T-cell (primary cell): ENCODE data around the gene LRRC42. TPM values are rescaled to one million over a fixed set of nuclear protein-coding genes. Genes with fewer than 3 reads are reported as not detected.

Experiments
- ATAC-seq, 4 experiments: fragments of 200-7000 bp in 3 of 4; fragments of 150-1000 bp in 1 of 4; cut with Tn5 transposase; replicated peaks in 1 of 4; 1 replicate in 3 of 4; 2 replicates in 1 of 4; pipeline ENCODE4 v1.10.0; 2021; ENCODE audit warnings: moderate library complexity in 3 of 4, mild to moderate bottlenecking in 2 of 4, moderate number of reproducible peaks in 1 of 4
- CTCF ChIA-PET, 2 donors: fragments of 300-600 bp; sonication (Branson Sonifier 250); formaldehyde crosslinking; loops; one replicate each; lab custom pipeline; 2022; ENCODE audit warnings: antibody characterized with exemption in 2 of 2; lab: Charles Lee
- POLR2A ChIA-PET, 2 donors: fragments of 300-600 bp; sonication (Branson Sonifier 250); formaldehyde crosslinking; loops; one replicate each; lab custom pipeline; 2022; ENCODE audit warnings: antibody characterized with exemption in 2 of 2; lab: Charles Lee
- DNase-seq, 35 experiments: peaks; one replicate each; pipeline versions ENCODE4 v3.0.0 to v3.0.0-alpha.2; 2013 to 2023
- H3K27ac ChIP-seq: one replicate; pipeline ENCODE4 v1.5.1; 2013; ENCODE audit warnings: low read length
- H3K27me3 ChIP-seq, 2 experiments: replicated peaks in 1 of 2; 1 replicate in 1 of 2; 2 replicates in 1 of 2; pipeline versions ENCODE4 v1.6.1 to v1.7.0; 2013; ENCODE audit warnings: low read length in 1 of 2, mixed read lengths in 1 of 2; ENCODE audit not compliant: control insufficient read depth in 2 of 2, insufficient read depth in 2 of 2; ENCODE audit errors: extremely low read depth in 1 of 2
- H3K36me3 ChIP-seq, 2 donors: 1 replicate in 1 of 2; 2 replicates in 1 of 2; pipeline versions ENCODE4 v1.6.1 to v1.7.0; 2013; ENCODE audit warnings: low read length in 1 of 2; ENCODE audit not compliant: control insufficient read depth in 2 of 2, insufficient read depth in 1 of 2; ENCODE audit errors: extremely low read depth in 1 of 2
- H3K4me1 ChIP-seq, 2 experiments: 1 replicate in 1 of 2; 2 replicates in 1 of 2; pipeline versions ENCODE4 v1.6.1 to v1.7.0; 2013; ENCODE audit warnings: low read length in 2 of 2, mixed read lengths in 1 of 2; ENCODE audit not compliant: insufficient read depth in 2 of 2, control insufficient read depth in 1 of 2; ENCODE audit errors: extremely low read depth in 1 of 2
- H3K4me3 ChIP-seq, 2 donors: 1 replicate in 1 of 2; 2 replicates in 1 of 2; pipeline versions ENCODE4 v1.5.1 to v1.7.0; 2013; ENCODE audit warnings: mild to moderate bottlenecking in 2 of 2, low read length in 1 of 2, moderate library complexity in 1 of 2; ENCODE audit not compliant: control insufficient read depth in 1 of 2; ENCODE audit errors: extremely low read depth in 1 of 2
- H3K9me3 ChIP-seq: 2 replicates; pipeline ENCODE4 v1.7.0; 2013
- H3K27ac Mint-ChIP-seq, 2 donors: one replicate each; pipeline ENCODE4 v1.8.0; 2020 to 2021; ENCODE audit warnings: mild to moderate bottlenecking in 2 of 2, mixed read lengths in 2 of 2
- H3K27me3 Mint-ChIP-seq, 2 donors: one replicate each; pipeline ENCODE4 v1.8.0; 2021 to 2022; ENCODE audit warnings: mixed read lengths in 2 of 2
- H3K36me3 Mint-ChIP-seq: one replicate; pipeline ENCODE4 v1.8.0; 2021; ENCODE audit warnings: mixed read lengths
- H3K4me1 Mint-ChIP-seq, 3 donors: one replicate each; pipeline ENCODE4 v1.8.0; 2020 to 2022; ENCODE audit warnings: mixed read lengths in 3 of 3, mild to moderate bottlenecking in 1 of 3
- H3K4me3 Mint-ChIP-seq, 3 donors: one replicate each; pipeline ENCODE4 v1.8.0; 2020 to 2022; ENCODE audit warnings: mild to moderate bottlenecking in 3 of 3, mixed read lengths in 3 of 3, moderate library complexity in 3 of 3
- H3K9me3 Mint-ChIP-seq, 3 donors: one replicate each; pipeline ENCODE4 v1.8.0; 2020 to 2022; ENCODE audit warnings: mixed read lengths in 3 of 3
- WGBS: methylation state at CpG from one replicate; pipeline ENCODE4 v1.1.5; 2013; ENCODE audit warnings: missing lambda C conversion rate; ENCODE audit not compliant: insufficient coverage; 5-methylcytosine and 5-hydroxymethylcytosine counted together
- total RNA-seq, 35 experiments: library from RNA in 6 of 35; stranded (reverse) in 6 of 35; fragments of 120-200 nt in 1 of 35; gene quantifications; one replicate each; pipeline versions ENCODE4 v1.2.1 to v1.2.4 and lab custom pipeline; 2013 to 2026

The LRRC42 gene
- total RNA-seq, 5 donors from 2014 or later (not counting 1 experiment from before 2014, with no cell fraction given), result 6.3 to 8.8 (median 7.9) TPM

DNA sequence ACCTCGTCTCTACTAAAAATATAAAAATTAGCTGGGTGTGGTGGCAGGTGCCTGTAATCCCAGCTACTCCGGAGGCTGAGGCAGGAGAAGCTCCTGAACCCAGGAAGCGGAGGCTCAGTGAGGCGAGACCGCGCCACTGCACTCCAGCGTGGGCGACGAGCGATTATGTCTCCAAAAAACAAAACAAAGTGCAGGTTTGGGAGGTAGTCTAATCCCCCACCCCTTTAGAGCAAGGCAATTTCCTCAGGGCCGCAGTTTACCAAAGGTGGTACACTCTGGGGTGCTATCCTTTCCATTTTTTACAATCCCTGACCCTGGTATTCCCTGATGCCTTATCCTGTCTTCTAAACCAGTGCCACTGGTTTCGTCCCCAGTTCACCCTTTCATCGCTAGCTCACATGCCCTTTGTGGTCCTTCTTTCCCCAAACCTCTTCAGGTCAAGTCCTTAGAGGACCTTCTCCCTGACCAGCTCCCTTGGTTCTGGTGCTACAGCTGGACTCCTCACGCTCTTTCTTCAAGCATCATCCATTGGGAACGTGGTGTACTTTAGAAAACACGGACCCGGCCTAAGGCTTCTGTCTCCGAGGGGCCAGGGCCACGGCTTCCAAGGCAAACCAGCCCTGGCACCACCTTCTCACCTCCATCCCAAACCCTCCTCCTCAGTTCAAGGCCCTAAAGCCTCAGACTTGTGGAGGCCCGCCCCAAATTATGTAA, 1.5 kb upstream of the LRRC42 start:
- peak overlapping the region; percentile 75 for H3K27ac ChIP-seq
- WGBS, result 23% methylated on average over 9 of the region's 20 CpGs

DNA sequence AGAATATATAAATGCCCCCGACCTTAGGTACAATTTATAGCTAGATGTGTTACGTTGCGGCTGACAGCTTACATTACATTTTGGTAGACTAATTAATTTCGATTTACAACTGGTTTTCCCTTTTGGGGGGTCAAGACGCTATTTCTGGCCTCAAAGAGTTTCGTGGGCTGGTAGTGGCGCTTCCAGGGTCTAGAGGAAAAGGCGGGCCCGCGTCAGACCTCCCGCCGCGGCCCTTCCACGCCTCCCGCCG, 1.0 kb upstream of the LRRC42 start:
- peak overlapping the region; percentile 93 to 96 (median 96) for H3K4me3 Mint-ChIP-seq
- no peak for ATAC-seq
- H3K36me3 Mint-ChIP-seq, result peaks cover 2% of the 10 kb centered on the region
- Histone ChIP-seq H3K27ac (peak overlapping the region; percentile 75), H3K27me3 (no peaks in the 10 kb centered on the region), H3K4me3 (peak overlapping the region; percentile 76 to 84), H3K9me3 (no peaks in the 10 kb centered on the region), H3K4me1 (peaks cover 7 to 29% of the 10 kb centered on the region in 2 experiments), H3K36me3 (no peaks in the 10 kb centered on the region)
- ChIA-PET CTCF (interaction anchor here (0.6 to 1.9 kb wide), 13 partner anchors 11 to 1541 kb away, joined by 3 to 47 read pairs (median 3); partner anchors contain the start of genes NDC1 (in 1 of the 2), ORC1 (in 1 of the 2), PRPF38A (in 1 of the 2) and TCEANC2 (in 1 of the 2)), POLR2A (interaction anchor here (0.6 to 1.3 kb wide), 7 partner anchors 45 to 108 kb away, joined by 3 to 9 read pairs (median 4); partner anchors contain the start of genes TCEANC2 (in 1 of the 2) and TMEM59 (in 1 of the 2))
- no peak for DNase-seq
- H3K27me3 Mint-ChIP-seq, result no peaks in the 10 kb centered on the region
- H3K9me3 Mint-ChIP-seq, result no peaks in the 10 kb centered on the region
- peaks cover 48 to 60% (median 54%) of the 10 kb centered on the region in 3 donors for H3K4me1 Mint-ChIP-seq
- under 1% methylated on average over 12 of the region's 16 CpGs for WGBS
- peak overlapping the region; percentile 91 to 94 for H3K27ac Mint-ChIP-seq

More for the DNA sequence above, 1.5 kb upstream of the LRRC42 start:
- peaks cover 3% of the 10 kb centered on the region for H3K36me3 Mint-ChIP-seq
- ChIA-PET CTCF (interaction anchor here (0.6 to 1.9 kb wide), 8 partner anchors 12 to 108 kb away, joined by 3 to 47 read pairs (median 4); partner anchors contain the start of genes TCEANC2 (in 1 of the 2) and TMEM59 (in 1 of the 2)), POLR2A (interaction anchor here (0.6 to 1.0 kb wide), 2 partner anchors 44 to 54 kb away, joined by 4 to 5 read pairs; no protein-coding TSS in a partner anchor)
- no peaks in the 10 kb centered on the region for H3K27me3 Mint-ChIP-seq
- no peaks in the 10 kb centered on the region for H3K9me3 Mint-ChIP-seq
- H3K27me3 ChIP-seq, result no peaks in the 10 kb centered on the region
- DNase-seq, result peak in 1 of 35 experiments; percentile 11
- H3K27ac Mint-ChIP-seq, result peak overlapping the region; percentile 91 to 94
- peaks cover 7 to 29% of the 10 kb centered on the region in 2 experiments for H3K4me1 ChIP-seq
- no peaks in the 10 kb centered on the region for H3K36me3 ChIP-seq
- no peaks in the 10 kb centered on the region for H3K9me3 ChIP-seq
- peaks cover 51 to 64% (median 56%) of the 10 kb centered on the region in 3 donors for H3K4me1 Mint-ChIP-seq
- H3K4me3 ChIP-seq, result peak overlapping the region; percentile 76 to 84
- H3K4me3 Mint-ChIP-seq, result peak overlapping the region; percentile 93 to 96 (median 96)
- ATAC-seq, result no peak

DNA sequence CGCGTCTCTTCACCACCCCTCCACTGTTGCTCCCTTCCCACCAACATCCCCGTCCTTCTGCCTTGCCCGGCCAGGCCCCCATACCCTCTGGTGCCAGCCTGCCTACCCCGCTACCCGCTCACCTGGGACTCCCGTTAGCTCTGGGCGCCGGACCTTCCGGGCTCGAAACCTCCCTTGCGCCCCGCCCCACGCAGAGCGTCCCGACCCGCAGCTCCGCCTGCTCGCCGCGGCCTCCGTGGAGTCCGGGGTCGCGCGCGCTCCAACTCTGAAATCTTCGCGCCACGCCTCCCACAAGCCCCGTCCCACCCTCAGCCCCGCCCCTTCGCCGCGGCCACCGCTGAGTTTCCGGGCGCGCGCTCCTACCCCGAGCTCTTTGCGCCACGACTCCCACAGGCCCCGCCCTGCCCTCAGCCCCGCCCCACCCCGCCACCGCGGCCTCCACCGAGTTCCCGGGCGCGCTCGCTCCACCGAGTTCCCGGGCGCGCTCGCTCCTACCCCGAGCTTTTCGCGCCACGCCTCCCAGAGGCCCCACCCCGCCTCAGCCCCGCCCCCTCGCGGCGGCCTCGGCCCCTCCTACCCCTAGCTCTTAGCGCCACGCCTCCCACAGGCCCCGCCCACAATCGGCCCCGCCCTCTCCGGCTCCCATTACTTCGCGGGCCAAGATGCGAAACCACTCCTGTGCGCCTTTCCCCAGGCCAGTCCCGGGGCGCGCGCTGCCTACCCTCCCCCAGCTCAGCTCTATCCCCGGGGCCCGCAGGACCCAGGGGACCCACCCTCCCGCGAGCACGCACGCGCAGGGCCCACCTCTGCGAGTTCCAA, 508 bp upstream of the LRRC42 start, which contains the start of gene IFT25:
TSS of gene IFT25 (minus strand) at position 267 of the 819 bp plus-strand sequence. CDS start 5,617 bp downstream, outside the sequence.
- H3K27ac Mint-ChIP-seq, result peak within 1 kb of the TSS; percentile 91 to 94
- Histone ChIP-seq H3K36me3 (no peaks in the 10 kb centered on the region), H3K9me3 (no peaks in the 10 kb centered on the region), H3K4me3 (peak within 1 kb of the TSS; percentile 76 to 84), H3K4me1 (peaks cover 7 to 29% of the 10 kb centered on the region in 2 experiments), H3K27me3 (no peaks in the 10 kb centered on the region), H3K27ac (peak within 1 kb of the TSS; percentile 75)
- H3K27me3 Mint-ChIP-seq, result no peaks in the 10 kb centered on the region
- H3K9me3 Mint-ChIP-seq, result no peaks in the 10 kb centered on the region
- DNase-seq (peak; percentile 93 to 100 (median 97)), ATAC-seq (peak; percentile 77 to 84 (median 79))
- ChIA-PET POLR2A (interaction anchor here (0.6 to 1.3 kb wide), 12 partner anchors 11 to 201 kb away, joined by 3 to 9 read pairs (median 4); partner anchors contain the start of genes TCEANC2 (in 1 of the 2) and TMEM59 (in 1 of the 2)), CTCF (interaction anchor here (0.5 to 1.9 kb wide), 21 partner anchors 10 to 1542 kb away, joined by 3 to 47 read pairs (median 3); partner anchors contain the start of genes NDC1 (in 1 of the 2), ORC1 (in 1 of the 2), PRPF38A (in 1 of the 2) and TCEANC2 (in 1 of the 2))
- peaks cover 47 to 57% (median 52%) of the 10 kb centered on the region in 3 donors for H3K4me1 Mint-ChIP-seq
- H3K4me3 Mint-ChIP-seq, result peak within 1 kb of the TSS; percentile 93 to 96 (median 96)
- H3K36me3 Mint-ChIP-seq, result no peaks in the 10 kb centered on the region
- WGBS, result under 1% methylated on average over 84 of the region's 90 CpGs

DNA sequence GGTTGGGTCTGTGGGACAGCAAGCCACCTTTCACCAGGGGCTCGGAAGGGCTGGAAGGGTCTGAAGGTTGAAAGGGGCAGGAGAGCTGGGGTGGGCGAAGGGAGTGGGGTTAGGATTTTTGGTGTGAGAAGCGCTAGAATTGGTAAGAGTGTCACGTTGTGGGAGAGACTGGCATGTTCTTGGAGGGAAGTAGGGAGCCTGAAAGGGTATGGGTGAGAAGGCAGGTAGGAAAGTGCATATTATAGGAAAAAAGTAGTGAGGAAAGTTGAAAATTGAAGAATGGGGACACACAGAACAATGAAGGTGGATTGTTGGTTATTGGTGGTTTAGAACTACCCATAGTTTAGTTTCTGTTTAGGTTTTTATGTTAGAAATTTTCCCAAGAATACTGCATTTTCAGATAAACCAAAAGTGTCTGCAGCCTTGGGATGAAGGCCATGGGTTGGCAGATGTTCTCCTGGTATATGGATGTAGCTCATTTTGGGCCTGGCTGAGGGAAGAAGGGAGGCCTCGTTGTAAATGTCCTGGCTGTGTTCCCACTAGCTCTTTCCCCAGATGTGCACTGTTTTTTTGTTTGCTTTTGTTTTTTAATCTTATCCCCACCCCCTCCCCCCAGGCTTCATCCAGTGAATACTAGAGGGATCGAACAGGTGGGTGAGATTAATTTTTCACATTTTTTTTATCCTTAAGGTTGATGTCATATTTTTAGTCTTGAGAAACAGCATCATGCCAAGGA, 1.2 kb downstream of the LRRC42 start:
- Histone ChIP-seq H3K27me3 (no peaks in the 10 kb centered on the region), H3K4me3 (no peak overlapping the region), H3K4me1 (peaks cover 7 to 29% of the 10 kb centered on the region in 2 experiments), H3K9me3 (no peaks in the 10 kb centered on the region), H3K36me3 (peaks cover 0 to 5% of the 10 kb centered on the region in 2 donors), H3K27ac (no peak overlapping the region)
- peak overlapping the region; percentile 65 to 96 (median 83) for H3K4me3 Mint-ChIP-seq
- no peak for DNase-seq
- ChIA-PET CTCF (interaction anchor here (0.6 to 2.8 kb wide), 8 partner anchors 9 to 87 kb away, joined by 3 to 22 read pairs (median 4); no protein-coding TSS in a partner anchor), POLR2A (interaction anchor here in 1 of 2 donors (0.5 kb wide), 1 partner anchor 88 kb away, joined by 3 read pairs; no protein-coding TSS in a partner anchor)
- no peak for ATAC-seq
- peak overlapping the region; percentile 76 to 80 for H3K27ac Mint-ChIP-seq
- H3K4me1 Mint-ChIP-seq, result peaks cover 46 to 52% (median 50%) of the 10 kb centered on the region in 3 donors
- WGBS, result 78% methylated on average over 4 of the region's 6 CpGs
- H3K9me3 Mint-ChIP-seq, result no peaks in the 10 kb centered on the region
- H3K36me3 Mint-ChIP-seq, result peaks cover 1% of the 10 kb centered on the region
- H3K27me3 Mint-ChIP-seq, result no peaks in the 10 kb centered on the region

DNA sequence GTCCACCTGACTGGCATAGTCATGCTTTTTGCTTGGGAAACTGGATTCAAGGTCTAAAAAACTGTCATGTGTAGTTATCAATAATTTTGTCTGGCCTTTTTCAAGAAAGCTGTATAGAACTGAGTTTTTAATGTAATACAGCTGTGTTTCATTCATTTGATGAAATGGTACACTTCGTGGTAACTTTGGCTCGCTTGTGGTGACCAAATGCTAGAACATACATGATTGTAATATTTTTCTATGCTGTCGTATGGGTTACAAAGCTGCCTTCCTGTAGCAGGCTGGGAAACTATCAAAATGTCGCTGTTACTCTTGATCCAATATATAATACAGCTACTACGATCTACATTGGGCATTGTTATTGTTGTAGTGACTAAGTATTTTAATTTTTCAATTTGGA, 2.1 kb downstream of the LRRC42 start:
- ATAC-seq (no peak), DNase-seq (no peak)
- Histone ChIP-seq H3K4me1 (peaks cover 7 to 27% of the 10 kb centered on the region in 2 experiments), H3K9me3 (no peaks in the 10 kb centered on the region), H3K36me3 (peaks cover 0 to 7% of the 10 kb centered on the region in 2 donors), H3K4me3 (no peak overlapping the region), H3K27me3 (no peaks in the 10 kb centered on the region), H3K27ac (no peak overlapping the region)
- POLR2A ChIA-PET, result interaction anchor here (0.5 to 0.7 kb wide), 2 partner anchors 89 to 104 kb away, joined by 3 to 4 read pairs; no protein-coding TSS in a partner anchor
- WGBS, result no CpG with 5 or more reads among the region's 5 CpGs
- H3K36me3 Mint-ChIP-seq, result peaks cover 8% of the 10 kb centered on the region
- H3K4me1 Mint-ChIP-seq, result peaks cover 38 to 43% (median 41%) of the 10 kb centered on the region in 3 donors
- no peaks in the 10 kb centered on the region for H3K27me3 Mint-ChIP-seq
- no peaks in the 10 kb centered on the region for H3K9me3 Mint-ChIP-seq
- CTCF ChIA-PET, result interaction anchor here (0.8 to 2.8 kb wide), 7 partner anchors 8 to 88 kb away, joined by 3 to 22 read pairs (median 5); no protein-coding TSS in a partner anchor
- no peak overlapping the region for H3K27ac Mint-ChIP-seq
- H3K4me3 Mint-ChIP-seq, result peak overlapping the region; percentile 17 to 96 (median 21)
